Measurements from ENCODE around the gene PLA2G4E.
A peak's percentile ranks its signal among the peaks of the same experiment; 100 is the strongest.

The PLA2G4E gene

GRCh38 chr15:42059661-42060476, 39.0 kb upstream of the PLA2G4E start:
- no peak overlapping the region for H3K27ac ChIP-seq
- TF ChIP-seq CTCF (IDR thresholded peaks at IDR 0.05), result peak; percentile 96
- no peak for TF ChIP-seq ZFX (IDR thresholded peaks at IDR 0.05; ENCODE audit: borderline replicate concordance)

- H3K27ac ChIP-seq, result no peak overlapping the region
- TF ChIP-seq CTCF (IDR thresholded peaks at IDR 0.05) (no peak), ZFX (IDR thresholded peaks at IDR 0.05; ENCODE audit: borderline replicate concordance) (no peak)
Observed at GRCh38 chr15:42058791-42059190, 37.9 kb upstream of the PLA2G4E start.

DNA sequence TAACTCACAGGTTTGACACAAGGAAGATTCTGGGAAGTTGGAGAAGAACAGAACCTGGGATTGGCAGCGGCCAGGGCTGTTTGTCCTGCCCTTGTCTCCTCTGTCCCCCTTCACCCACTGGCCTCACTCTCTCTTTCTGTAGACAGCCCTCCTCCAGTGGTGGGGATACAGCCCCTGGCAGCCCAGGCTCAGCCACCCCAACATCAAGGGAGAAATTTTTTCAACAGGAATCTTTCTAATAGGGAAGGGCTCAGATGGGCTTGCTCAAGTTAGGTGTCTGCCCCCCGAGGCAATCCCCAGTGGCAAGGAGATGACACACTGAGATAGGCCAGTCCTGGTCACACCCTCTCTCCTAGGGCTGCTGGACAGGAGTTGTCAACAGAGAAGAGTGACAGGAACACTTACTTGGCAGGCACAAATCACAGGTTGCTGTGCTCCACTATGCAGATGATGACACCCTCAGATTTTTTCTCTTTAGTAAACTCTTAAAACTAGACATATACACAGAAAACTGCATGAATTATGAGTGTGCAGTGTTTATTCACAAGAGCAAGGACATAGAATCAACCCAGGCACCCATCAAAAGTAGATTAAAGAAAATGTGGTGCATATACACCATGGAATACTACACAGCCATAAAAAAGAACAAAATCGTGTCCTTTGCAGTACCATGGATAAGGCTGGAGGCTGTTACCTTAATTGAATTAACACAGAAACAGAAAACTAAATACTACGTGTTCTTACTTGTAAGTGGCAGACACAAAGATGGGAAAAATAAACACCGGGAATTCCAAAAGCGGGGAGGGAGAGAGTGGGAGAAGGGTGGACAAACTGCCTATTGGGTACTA, 37.2 kb upstream of the PLA2G4E start:
- no peak for TF ChIP-seq CTCF (IDR thresholded peaks at IDR 0.05)
- no peak for TF ChIP-seq ZFX (IDR thresholded peaks at IDR 0.05; ENCODE audit: borderline replicate concordance)
- no peak overlapping the region; the same call in 1 of the 2 replicates for H3K27ac ChIP-seq

- TF ChIP-seq ZFX (IDR thresholded peaks at IDR 0.05; ENCODE audit: borderline replicate concordance) (no peak), CTCF (IDR thresholded peaks at IDR 0.05) (peak; percentile 90)
- H3K27ac ChIP-seq, result no peak overlapping the region; the same call in 1 of the 2 replicates
Observed at GRCh38 chr15:42056934-42057798, 36.3 kb upstream of the PLA2G4E start.

DNA sequence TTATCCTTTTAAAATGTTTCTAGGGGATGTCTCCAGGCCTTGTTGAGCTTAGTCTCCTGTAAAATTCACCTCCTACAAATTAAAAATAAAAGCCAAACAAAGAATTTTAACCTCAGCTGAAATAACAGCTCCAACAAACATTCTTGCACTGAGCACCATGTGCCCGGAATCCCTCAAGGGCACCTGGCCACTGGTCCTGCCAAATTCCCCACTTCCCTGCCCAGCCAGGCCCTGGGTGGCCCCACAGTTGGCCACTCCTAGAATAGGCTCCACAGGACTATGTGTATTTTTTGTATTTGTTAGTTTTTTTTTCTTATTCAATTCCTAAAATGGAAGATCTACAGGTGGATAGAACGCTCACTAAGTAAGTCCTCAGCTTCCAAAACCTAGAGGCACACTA, 33.1 kb upstream of the PLA2G4E start:
- no peak overlapping the region for H3K27ac ChIP-seq
- TF ChIP-seq ZFX (IDR thresholded peaks at IDR 0.05; ENCODE audit: borderline replicate concordance), result no peak

DNA sequence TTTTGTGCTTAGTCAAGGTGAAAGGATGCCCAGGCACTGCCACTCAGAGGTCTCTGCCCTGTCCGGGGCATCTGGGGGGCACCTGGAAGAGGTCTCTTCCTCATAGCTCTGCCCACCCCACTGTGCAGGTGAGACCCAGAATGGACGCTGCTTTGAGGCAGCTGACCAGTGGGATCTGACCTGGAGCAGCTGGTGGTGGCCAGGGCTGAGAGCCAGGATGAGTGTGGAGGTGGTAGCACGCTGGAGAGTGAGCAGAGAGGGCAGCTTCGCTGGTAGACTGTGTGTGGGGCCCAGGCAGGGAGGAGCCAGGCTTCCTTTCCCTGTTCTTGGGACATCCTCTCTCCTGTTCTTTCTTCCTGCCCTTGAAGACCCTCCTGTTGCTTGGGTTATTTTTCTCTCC, 32.2 kb upstream of the PLA2G4E start:
- no peak overlapping the region for H3K27ac ChIP-seq
- TF ChIP-seq ZFX (IDR thresholded peaks at IDR 0.05; ENCODE audit: borderline replicate concordance) (no peak), CTCF (IDR thresholded peaks at IDR 0.05) (no peak)

Measured in 22Rv1 (cell line).